ENCODE measurements around the gene COL9A3.

COL9A3 gene

DNA sequence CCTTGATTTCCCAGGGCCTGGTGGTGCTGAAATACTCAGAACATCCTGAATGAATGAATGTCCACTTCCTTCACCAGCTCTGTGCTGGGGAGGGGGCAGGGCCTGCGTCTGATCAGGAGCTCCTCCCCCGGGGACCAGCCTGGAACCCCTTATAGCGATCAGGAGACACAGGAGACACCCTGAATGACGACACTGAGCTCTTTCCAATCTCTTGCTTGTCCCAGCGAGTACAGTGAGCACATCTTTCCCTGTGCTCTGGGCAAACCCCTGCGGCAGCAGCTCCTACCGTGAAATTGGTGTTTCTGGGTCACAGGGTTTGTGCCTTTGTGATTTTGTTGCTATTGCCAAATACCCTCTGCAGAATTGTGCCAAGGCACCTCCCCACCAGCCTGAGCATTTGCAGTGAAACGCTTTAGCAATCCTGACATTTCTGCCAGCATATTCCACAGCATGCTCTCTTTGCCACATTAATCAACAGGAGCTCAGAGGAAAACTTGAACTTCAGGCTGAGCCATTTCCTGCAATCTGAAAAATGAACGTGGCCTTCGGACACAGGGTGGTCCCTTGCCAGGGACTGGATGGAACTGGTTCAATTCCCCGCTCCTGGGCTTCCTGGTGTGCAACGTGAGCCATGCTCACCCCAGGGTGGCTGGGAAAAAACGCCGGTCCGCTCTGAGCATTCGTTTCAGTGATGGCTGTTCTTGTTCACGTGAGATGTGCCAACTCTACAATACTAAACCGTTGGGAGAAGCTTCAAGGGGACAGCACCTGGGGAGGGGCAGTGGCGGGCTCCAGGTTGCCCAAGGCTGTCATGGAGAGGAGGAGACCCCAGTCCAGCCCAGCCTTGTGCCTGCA, 43.6 kb upstream of the COL9A3 start:
- no peaks in the 10 kb centered on the region for H3K9me3 ChIP-seq
- peaks cover 40 to 47% of the 10 kb centered on the region in 2 experiments for H3K4me1 ChIP-seq (ENCODE audit: control insufficient read depth in 1 of 2, insufficient read depth in 1 of 2, low read depth in 1 of 2, low read length in 1 of 2)
- TF ChIP-seq CTCF (IDR thresholded peaks at IDR 0.05), result no peak
- H3K27me3 ChIP-seq, result no peaks in the 10 kb centered on the region
- H3K27ac ChIP-seq, result peak overlapping the region; percentile 23
- no peak overlapping the region for H3K4me3 ChIP-seq (ENCODE audit: low read depth in 1 of 2, low read length in 1 of 2)
- no peaks in the 10 kb centered on the region for H3K36me3 ChIP-seq

DNA sequence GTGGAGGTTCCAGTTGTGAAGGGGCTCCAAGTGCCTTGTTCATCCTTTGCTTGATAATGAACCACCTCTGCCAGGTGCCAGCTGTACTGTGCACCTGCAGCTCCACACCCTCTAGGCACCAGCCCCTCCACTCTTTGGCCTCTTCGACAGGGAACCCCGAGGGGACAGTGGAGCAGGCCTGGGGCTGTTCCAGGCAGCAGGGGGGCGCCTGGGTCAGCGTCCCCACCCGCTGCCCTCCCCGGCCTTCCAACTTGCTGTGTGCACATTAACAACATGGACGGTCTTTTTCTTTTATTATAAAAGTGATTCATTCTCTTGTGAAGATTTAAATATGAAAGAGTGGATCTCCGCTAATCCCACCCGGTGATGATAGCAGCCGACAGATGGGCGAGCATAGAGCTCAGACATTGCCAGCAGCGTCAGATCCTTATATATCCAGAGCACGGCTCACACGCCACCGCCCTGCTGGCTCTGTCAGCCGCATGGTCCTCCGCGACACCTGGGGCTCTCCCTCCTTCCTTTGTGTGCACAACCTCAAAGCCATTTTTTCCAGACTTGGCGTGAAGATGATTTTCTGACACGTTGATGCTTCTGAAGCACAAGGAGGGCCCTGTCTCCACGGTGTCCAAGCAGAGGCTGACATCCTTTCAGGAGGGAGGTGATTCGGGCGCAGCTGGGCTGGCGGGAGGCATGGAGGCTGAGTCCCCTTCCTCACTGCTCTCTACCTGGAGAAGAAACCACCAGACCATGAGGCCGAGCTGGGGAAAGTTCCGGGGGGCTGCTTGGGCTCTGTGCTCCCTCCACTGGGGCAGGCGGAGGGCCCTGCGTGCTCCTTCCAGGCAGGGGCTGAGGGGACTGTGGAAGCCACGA, 42.8 kb upstream of the COL9A3 start:
- H3K27me3 ChIP-seq, result no peaks in the 10 kb centered on the region
- H3K4me1 ChIP-seq (ENCODE audit: control insufficient read depth in 1 of 2, insufficient read depth in 1 of 2, low read depth in 1 of 2, low read length in 1 of 2), result peaks cover 41 to 51% of the 10 kb centered on the region in 2 experiments
- no peaks in the 10 kb centered on the region for H3K36me3 ChIP-seq
- H3K9me3 ChIP-seq, result no peaks in the 10 kb centered on the region
- peak overlapping the region; percentile 83 for H3K27ac ChIP-seq
- no peak overlapping the region for H3K4me3 ChIP-seq (ENCODE audit: low read depth in 1 of 2, low read length in 1 of 2)
- no peak for TF ChIP-seq CTCF (IDR thresholded peaks at IDR 0.05)

DNA sequence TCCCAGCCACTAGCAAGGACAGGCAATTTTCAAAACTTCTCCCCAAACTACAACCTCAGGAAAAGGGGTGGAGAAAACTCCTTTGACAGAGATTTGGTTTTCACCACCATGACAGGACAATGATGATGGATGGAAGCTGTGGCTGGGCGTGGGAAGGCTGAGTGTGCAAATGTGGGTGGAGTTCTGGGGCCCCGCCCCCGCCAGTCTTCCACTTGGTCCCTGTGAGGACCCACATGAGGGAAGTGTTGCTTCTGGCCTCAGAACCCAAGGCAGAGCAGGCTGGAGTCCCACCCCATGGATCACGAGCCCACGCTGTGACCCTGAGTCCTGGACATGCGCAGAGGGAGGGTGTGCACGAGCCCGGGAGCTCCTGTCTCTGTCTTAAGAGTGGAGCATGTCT, 42.1 kb upstream of the COL9A3 start:
- TF ChIP-seq CTCF (IDR thresholded peaks at IDR 0.05), result no peak
- Histone ChIP-seq H3K27ac (peak overlapping the region; percentile 83), H3K4me1 (ENCODE audit: control insufficient read depth in 1 of 2, insufficient read depth in 1 of 2, low read depth in 1 of 2, low read length in 1 of 2) (peaks cover 41 to 51% of the 10 kb centered on the region in 2 experiments), H3K27me3 (no peaks in the 10 kb centered on the region), H3K36me3 (no peaks in the 10 kb centered on the region), H3K4me3 (ENCODE audit: low read depth in 1 of 2, low read length in 1 of 2) (no peak overlapping the region), H3K9me3 (no peaks in the 10 kb centered on the region)

- TF ChIP-seq CTCF (IDR thresholded peaks at IDR 0.05), result no peak
- Histone ChIP-seq H3K36me3 (no peaks in the 10 kb centered on the region), H3K4me3 (ENCODE audit: low read depth in 1 of 2, low read length in 1 of 2) (no peak overlapping the region), H3K9me3 (no peaks in the 10 kb centered on the region), H3K27ac (peak overlapping the region; percentile 83), H3K27me3 (no peaks in the 10 kb centered on the region), H3K4me1 (ENCODE audit: control insufficient read depth in 1 of 2, insufficient read depth in 1 of 2, low read depth in 1 of 2, low read length in 1 of 2) (peaks cover 41 to 51% of the 10 kb centered on the region in 2 experiments)
These were observed 41.6 kb upstream of the COL9A3 start for GRCh38 chr20:62775206-62775605.

GRCh38 chr20:62776035-62776691, 40.7 kb upstream of the COL9A3 start:
- Histone ChIP-seq H3K36me3 (no peaks in the 10 kb centered on the region), H3K9me3 (no peaks in the 10 kb centered on the region), H3K27me3 (no peaks in the 10 kb centered on the region), H3K27ac (peak overlapping the region; percentile 83), H3K4me1 (ENCODE audit: control insufficient read depth in 1 of 2, insufficient read depth in 1 of 2, low read depth in 1 of 2, low read length in 1 of 2) (peaks cover 41 to 51% of the 10 kb centered on the region in 2 experiments), H3K4me3 (ENCODE audit: low read depth in 1 of 2, low read length in 1 of 2) (peak overlapping the region; percentile 37 to 49)
- no peak for TF ChIP-seq CTCF (IDR thresholded peaks at IDR 0.05)

Measured in neutrophil (primary cell).